IPS-NIHi7 (cell line): ENCODE results near the gene ZNF346.

Experiments
- DNase-seq: peaks from one replicate; pipeline ENCODE4 v3.0.0; 2012; ENCODE audit warnings: mixed read lengths; ENCODE audit errors: extremely low spot score

Gene ZNF346

DNA sequence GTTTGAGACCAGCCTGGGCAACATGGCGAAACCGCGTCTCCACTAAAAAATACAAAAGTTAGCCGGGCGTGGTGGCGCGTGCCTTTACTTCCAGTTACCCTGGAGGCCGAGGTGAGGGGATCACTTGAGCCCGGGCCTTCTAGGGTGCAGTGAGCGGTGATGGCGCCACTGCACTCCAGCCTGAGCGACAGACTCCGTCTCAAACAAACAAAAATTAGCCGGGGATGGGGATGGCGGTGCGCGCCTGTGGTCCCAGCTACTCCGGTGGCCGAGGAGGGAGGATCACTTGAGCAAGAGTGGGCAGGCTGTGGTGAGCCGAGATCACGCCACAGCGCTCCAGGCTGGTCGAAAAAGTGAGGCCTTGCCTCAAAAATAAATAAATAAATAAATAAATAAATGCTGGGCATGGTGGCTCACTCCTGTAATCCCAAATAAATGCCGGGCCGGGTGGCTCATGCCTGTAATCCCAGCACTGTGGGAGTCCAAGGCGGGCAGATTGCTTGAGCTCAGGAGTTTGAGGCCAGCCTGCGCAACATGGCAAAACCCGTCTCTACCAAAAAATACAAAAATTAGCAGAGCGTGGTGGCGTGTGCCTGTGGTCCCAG, 95.0 kb downstream of the ZNF346 start:
- DNase-seq, result no peak

GRCh38 chr5:177122566-177122965, 100.1 kb downstream of the ZNF346 start:
- no peak for DNase-seq

DNA sequence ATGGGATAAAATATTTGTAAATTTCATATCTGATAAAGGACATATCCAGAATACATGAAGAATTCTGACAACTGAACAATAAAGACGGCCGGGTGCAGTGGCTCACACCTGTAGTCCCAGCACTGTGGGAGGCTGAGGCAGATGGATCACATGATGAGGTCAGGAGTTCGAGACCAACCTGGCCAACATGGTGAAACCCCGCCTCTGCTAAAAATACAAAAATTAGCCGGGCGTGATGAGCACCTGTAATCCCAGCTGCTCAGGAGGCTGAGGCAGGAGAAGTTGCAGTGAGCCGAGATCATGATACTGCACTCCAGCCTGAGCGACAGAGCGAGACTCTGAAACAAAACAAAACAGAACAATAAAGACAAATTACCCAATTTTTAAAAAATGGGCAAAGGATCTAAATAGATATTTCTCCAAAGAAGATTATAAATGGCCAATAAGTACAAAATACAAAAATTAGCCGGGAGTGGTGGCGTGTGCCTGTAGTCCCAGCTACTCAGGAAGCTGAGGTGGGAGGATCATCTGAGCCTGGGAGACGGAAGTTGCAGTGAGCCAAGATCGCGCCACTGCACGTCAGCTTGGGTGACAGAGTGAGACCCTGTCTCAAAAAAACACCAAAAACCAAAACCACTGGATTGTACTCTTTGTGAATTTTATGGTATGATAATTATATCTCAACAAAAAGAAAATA, 101.4 kb downstream of the ZNF346 start:
- no peak for DNase-seq

DNA sequence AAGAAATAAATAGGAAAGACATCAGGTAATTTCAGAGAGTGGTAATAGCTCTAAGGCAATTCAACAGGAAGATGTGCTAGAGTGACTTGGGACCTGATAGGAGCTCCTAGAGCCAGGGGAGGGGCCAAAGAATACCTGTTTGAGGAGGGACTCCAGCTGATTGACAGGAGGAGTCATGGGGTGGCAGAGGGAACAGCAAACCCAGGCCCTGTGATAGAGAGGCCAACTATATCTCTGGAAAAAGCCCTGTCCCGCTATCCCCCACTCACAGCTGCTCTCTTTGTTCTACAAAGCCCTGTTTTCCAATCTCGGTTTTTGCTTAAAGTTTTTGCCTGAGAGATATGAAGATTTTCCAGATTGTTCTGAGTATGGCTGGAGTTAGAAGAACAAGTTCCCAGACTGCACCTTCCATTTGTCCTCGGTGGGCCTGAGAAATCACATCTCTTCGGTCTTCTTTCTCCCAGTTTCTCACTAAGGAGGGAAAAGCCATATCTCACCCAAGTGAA, 102.0 kb downstream of the ZNF346 start:
- DNase-seq, result peak; percentile 82

GRCh38 chr5:177126771-177127170, 104.3 kb downstream of the ZNF346 start:
- no peak for DNase-seq

DNA sequence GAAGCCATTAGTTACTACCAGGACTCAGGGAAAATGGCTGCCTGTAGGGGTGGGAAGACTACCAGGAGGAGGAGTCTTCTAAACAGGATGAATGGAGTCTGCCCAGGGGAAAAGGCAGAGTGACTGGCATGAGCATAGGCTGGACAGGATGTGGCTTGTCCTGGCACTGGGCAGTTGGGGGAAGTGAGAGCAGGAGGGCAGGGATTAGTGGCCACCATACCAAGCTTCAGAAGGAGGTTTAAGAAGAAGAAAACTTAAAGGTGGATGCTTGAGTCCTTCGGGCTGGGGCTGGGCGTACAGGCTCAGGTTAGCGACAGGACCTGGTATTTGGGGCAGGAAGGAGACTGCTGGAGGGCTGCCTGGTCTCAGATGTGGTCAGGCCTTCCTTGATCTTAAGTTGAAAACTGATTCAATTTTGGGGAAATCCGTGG, 106.1 kb downstream of the ZNF346 start:
- no peak for DNase-seq

DNA sequence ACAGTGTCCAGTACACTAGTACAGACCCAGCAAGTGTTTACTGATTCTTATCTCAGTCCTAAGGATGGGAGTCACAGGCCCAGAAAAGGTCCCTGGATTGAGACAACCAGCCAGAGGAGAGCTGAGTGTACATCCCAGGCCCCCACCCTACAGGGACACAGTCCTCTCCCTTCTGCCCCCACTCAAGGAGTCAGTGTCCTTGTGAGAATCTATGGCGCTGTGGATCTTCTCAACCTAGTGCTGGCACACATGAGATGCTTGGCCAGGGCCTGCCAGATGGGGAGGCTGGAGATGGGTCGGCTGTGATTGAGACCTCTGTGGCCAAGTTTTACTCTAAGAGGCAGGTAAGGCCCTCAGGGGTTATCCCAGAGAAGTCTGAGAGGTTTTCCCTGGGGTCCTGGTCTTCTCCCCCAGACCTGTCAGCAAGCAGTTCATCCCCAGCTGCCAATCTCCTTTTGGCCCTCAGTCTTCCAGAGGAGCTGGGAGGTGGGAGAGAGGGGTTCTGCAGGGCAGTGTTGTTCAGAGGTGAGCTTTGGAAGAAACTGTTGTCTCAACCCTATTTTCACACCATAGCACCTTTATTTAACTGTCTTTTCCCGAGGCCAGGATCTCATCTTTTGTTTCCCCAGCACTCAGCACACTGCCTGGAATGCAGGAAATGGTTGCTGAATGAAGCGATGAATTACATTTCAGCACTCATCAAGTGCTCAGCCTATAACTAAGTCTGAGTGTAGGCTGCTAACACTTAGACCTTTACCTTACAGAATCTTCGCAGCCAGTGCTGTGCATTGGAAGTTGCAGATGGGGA, 107.9 kb downstream of the ZNF346 start:
- no peak for DNase-seq
